GM08714 (cell line): Measurements from ENCODE around the gene MRPL38.
"Not testable (repeated sequence)": the region's sequence is repeated elsewhere in the genome, so short reads cannot be mapped to it uniquely, and the experiment has no call there.

Experiments used
- H3K4me3 ChIP-seq: fragments of 200-500 bp; sonication (Bioruptor generic); 2 replicates; pipeline ENCODE4 v1.5.1; 2014; ENCODE audit warnings: mild to moderate bottlenecking, low read length, inconsistent platforms
- ZNF274 ChIP-seq: IDR thresholded peaks from 2 replicates; pipeline ENCODE4 v1.6.1; 2012; ENCODE audit warnings: mild to moderate bottlenecking, low read depth, low read length

Gene MRPL38

GRCh38 chr17:75854101-75854748, 50.5 kb downstream of the MRPL38 start:
- H3K4me3 ChIP-seq = peak overlapping the region; percentile 59
- no peak for TF ChIP-seq ZNF274

GRCh38 chr17:75853433-75853832, 51.3 kb downstream of the MRPL38 start:
- no peak overlapping the region for H3K4me3 ChIP-seq
- TF ChIP-seq ZNF274 = no peak

- not testable (repeated sequence) for H3K4me3 ChIP-seq
Measured at GRCh38 chr17:75851693-75851991, 53.0 kb downstream of the MRPL38 start.

- H3K4me3 ChIP-seq = no peak overlapping the region
- no peak for TF ChIP-seq ZNF274
Measured at GRCh38 chr17:75850928-75851692, 53.6 kb downstream of the MRPL38 start.

GRCh38 chr17:75849724-75850123, 55.0 kb downstream of the MRPL38 start:
- H3K4me3 ChIP-seq = no peak overlapping the region
- no peak for TF ChIP-seq ZNF274

GRCh38 chr17:75849279-75849646, 55.4 kb downstream of the MRPL38 start:
- no peak overlapping the region for H3K4me3 ChIP-seq
- TF ChIP-seq ZNF274 = no peak
